Daoy (cell line): ENCODE results near the gene TMEM170A. TPM values are rescaled to one million over a fixed set of nuclear protein-coding genes. Genes with fewer than 3 reads are reported as not detected.
"Not testable (repeated sequence)": the region's sequence is repeated elsewhere in the genome, so short reads cannot be mapped to it uniquely, and the experiment has no call there.

Source experiments
- DNase-seq: peaks from one replicate; pipeline ENCODE4 v3.0.0-alpha.2; 2015; ENCODE audit warnings: low read depth
- total RNA-seq: library from RNA; depleted of rRNA; stranded (reverse); fragments of >200 nt; shearing (Covaris generic); gene quantifications from 2 replicates; pipeline ENCODE4 v1.2.3, GENCODE V29; 2014; rRNA removed

TMEM170A gene, protein sequence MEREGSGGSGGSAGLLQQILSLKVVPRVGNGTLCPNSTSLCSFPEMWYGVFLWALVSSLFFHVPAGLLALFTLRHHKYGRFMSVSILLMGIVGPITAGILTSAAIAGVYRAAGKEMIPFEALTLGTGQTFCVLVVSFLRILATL
- total RNA-seq, result 13.1 and 29.1 TPM in 2 replicates

DNA sequence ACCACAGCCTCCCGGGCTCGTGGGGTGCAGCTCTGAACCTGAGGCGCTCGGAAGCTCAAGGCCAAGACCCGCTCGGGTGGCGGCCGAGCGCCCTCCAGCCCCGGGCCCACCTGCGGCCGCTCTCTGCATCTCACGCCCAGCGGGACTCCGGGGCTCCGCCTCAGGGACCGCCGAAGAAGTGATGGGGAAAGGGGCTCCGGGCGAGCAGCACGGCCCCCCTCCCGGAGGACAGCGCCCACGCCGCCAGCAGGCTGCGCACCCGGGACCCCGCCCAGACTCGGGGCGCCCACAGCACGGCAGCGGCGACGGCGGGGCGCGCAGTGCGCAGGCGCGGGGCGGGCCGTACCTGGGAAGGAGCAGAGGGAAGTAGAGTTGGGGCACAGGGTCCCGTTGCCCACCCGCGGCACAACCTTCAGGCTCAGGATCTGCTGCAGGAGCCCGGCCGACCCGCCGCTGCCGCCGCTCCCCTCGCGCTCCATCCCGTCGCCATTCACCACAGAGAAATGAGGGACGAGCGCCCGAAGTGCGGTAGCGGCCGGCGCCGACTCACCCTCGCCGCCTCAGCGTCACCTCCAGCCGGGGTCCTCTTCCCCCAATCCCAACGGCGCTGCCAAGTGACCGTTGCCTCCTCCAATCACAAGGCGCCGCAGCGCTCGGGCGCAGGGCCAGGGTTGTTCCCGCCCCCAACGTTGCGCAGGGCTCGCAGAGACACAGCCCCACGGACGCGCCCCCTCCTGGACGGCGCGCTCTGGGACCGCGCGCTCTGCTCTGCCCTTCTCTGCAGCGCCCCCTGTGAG lies at the start of gene TMEM170A:
TMEM170A (minus strand) TSS at position 568 of the 797 bp plus-strand sequence; CDS start at position 479, 89 bp downstream.
- DNase-seq, result peak; percentile 99

DNA sequence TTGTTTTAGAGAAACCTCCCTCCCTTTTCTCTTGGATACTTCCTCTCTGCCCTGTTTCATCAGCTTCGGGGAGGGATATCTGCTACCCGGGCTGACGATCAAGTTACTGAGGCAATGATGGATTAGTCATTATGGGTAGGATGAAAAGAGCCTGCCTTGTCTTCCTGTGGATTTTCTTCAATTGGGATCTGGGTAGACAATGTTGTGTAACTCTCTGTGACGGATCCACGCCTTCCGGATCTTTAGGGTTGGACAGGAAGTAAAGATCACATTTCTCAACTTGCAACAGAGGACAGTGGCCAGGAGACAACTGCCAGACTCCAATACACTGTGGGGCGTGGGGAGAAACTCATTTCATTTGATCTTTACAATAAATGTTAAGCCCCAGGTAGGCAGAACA lies 42.1 kb upstream of the TMEM170A start:
- DNase-seq, result peak; percentile 25

DNA sequence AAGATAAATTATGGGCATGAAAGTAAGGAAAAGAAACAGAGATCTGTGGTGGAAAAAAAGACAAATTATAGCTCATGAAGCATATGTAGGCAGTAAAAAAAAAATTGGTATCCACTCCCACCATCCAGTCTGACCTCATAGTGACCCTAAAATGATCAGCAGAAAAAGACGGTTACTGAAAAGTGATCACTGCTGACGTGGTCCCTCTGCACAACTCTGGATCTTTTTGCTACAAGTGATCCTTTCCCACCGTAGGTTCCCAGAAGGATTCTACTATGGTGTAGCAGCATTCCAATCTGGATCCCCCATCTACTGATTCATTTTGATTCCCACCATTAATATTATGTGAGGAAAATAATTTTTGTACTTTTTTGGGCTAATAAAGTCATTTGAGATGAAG lies 41.6 kb upstream of the TMEM170A start:
- DNase-seq, result no peak

DNA sequence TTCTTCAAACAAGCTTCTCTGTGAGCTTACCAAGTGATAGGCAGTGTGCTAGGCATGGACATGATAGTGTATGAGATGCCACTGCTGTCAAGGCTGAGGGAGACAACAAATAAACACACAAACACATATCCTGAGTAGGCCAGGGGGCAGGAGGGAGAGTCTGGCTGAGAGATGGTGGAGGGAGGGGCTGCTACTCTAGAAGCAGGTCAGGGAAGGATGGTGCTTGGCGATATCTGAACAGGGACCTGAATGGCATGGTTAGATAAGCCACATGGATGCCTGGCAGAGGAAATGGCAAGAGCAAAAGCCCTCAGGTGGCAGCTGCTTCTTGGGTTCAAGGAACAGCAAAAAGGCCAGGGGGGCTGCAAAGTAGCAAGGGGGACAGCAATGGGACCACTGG lies 39.3 kb upstream of the TMEM170A start:
- DNase-seq, result no peak

DNA sequence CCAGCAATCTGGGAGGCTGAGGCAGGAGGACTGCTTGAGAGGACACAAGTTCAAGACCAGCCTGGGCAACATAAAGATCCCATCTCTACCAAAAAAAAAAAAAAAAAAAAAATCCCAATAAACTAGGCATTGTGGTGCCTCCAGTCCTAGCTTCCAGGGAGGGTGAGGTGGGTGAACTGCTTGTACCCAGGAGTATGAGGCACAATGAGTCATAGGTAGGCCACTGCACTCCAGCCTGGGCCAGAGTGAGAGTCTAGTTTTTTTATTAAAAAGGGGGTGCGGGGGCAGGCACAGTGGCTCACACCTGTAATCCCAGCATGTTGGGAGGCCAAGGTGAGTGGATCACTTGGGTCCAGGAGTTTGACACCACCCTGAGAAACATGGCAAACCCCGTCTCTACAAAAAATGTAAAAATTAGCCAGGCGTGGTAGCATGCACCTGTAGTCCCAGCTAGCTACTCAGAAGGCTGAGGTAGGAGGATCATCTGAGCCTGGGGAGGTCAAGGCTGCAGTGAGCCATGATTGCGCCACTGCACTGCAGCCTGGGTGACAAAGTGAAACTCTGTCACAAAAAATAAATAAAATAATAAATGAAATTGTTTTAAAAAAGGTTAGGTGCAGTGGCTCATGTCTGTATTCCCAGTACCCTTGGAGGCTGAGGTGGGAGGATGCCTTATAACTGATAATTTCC lies 38.6 kb upstream of the TMEM170A start:
- DNase-seq, result no peak

DNA sequence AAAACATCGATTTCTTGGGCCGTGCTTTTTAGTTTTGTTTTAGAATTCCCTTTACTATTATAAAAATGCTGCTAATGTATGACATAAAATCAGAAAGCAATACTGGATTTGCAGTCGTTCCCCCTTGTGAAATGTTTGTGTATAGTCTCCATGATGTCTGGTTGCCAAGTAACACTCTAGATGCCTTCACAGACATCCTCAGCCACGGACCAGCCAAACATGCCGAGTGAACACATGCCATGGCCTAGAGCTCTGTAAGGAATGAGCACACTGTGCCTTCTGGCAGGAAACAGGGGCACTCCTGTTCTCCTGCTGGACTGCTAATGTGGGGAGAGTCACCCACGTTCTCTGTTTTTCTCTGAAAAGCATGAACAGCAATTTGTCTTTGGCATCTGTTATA lies 37.3 kb upstream of the TMEM170A start:
- not testable (repeated sequence) for DNase-seq

DNA sequence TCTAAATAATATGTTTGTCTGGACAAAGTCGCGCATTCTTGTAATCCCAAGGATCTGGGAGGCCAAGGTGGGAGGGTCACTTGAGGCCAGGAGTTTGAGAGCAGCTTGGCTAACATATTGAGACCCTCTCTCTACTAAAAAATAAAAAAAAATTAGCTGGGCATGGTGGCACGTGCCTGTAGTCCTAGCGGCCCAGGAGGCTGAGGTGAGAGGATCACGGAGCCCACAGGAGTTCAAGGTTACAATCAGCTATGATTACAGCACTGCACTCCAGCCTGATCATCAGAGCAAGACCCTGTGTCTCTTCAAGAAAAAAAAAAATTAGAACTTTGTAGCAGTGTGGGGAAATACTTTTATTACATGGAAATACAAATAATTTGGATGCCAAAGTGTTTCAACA lies 36.9 kb upstream of the TMEM170A start:
- DNase-seq, result no peak

DNA sequence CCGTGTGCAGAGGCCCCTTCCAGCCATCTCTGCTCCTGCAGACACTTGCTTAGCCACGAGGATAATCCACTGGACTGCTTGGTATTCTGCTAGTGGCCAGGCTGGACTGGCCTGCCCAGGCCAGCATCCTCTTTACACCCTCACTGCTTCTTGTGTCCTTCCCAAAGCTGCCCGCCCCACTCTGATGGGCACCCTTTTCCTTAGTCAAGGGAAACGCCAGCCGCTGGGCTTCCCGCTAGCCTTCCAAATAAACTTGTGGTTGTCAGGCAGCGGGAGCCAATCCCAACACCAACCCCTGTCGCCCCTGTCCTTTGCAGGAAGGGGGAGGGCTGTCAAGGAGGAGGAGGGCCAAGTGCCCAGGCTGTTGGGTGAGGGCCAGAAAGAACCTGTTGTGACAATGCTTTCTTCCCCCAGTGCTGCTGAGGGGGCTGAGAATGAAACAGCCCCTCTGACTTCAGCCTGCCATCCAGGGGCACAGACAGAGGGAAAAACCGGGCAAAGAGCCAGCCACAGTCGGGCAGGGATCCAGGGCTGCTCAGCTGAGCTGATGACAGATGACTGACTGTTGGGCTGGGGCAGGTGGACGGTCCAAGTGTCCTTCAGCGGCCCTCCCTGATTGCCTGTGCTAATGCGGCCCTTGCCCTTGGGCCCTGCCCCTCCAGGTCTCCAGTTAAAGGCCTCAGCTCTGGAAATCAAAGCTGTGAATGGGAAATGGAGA lies 34.3 kb upstream of the TMEM170A start:
- DNase-seq, result peak; percentile 42

DNA sequence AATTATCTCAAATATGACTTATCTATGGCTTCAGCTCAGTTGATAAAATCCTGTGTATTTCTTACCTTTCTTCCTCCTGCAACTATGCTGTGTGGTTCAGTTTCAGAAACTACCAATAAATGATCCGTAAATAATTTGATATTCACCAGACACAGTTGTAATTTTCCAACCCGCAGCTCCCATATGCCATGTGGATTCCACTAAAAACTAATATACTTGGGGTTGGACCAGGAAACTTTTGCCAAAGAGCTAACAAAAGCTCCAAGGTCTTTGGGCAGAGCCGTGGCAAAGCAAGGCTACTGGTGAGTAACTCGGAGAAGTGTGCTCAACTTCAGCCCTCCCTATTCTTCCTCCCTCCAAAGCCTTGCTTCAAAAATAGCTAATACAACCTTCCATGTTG lies 33.1 kb upstream of the TMEM170A start:
- no peak for DNase-seq

DNA sequence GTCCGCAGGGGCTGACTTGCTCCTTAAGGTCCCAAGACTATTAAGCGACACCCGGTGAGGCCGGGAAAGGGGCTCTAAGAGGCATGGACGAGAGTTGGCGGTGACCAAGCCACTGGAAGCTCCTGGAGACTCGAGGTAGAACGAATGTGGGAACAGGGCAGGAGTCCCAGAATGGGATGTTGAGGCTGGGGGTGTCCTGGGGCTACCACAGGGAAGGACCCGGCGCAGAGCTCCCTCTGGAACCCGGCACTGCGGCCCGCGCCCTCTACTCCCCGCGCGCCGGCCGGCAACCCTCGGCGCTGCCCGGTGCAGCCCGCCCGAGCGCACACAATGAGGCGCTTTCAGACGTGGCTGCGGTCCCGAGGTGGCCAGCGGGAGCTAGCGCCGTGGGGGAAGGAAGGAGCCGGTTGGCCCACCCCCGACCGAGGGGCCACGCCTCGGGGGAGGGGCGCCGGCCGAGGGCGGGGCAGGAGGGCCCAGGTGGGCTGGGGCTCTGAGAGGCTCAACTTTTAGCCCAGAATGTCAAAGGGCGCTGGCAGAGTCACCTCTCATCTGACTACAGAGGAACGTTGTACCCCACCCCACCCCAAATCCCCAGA lies 30.7 kb upstream of the TMEM170A start, which contains the start of gene CHST6:
CHST6 (minus strand) TSS at position 366 of the 599 bp plus-strand sequence. CDS start 15,613 bp downstream, outside the sequence.
- peak; percentile 69 for DNase-seq

DNA sequence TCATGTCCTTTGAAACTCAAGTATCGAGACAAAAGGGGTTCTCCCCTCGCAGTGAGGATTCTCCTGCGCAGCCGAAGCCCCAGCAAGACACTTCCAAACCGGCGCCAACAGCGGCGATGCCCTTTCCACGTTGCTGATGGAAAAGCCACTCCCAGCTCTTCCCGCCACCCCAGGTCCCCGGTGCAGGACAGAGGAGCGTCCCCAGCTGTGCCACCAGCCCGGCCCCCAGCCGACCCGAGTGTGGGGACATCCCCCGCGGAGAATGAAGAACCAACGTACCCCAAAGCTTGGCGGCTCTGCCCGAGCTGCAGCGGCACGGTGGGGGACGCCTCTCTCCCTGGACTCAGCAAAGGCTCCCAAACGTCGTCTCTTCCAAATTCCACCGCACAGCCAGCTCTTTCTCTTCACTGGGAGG lies 30.2 kb upstream of the TMEM170A start:
- DNase-seq, result no peak

DNA sequence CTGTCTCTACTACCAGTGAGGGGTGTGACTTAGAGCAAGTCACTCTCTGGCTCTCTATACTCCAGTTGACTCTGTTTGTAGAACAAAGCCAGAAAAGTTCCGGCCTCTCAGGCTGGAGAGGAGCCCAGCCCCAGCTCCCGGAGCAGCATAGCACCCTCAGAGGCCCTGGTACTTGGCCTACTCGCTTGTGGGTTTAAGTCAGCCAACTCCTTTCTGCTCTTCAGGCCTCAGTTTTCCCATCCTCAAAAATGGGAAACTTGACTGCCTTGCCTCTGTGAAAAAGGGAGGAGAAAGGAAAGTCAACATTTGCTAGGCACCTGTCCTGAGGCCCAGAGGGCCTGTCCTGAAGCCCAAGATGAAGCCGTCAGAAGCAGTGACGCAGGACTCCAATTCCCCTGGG lies 29.7 kb upstream of the TMEM170A start:
- no peak for DNase-seq

DNA sequence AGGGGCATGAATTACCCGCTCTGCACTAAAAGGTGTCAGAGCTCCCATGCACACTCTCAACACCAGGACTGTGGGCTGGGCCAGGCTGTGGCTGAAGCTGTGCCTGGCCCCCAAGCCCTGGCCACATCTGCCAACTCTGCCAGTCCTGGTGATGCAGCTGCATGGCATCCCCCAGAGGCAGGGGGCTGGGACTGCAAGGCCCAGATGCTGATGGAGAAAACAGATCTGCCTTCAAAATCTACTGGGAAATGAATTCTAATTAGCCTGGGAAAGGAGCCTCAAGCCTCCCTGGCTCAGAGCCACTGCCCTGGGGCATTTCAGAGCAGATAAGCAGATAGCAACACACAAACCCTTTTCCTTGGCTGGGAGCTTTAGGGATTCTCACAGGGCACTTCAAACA lies 27.4 kb upstream of the TMEM170A start:
- peak; percentile 47 for DNase-seq

DNA sequence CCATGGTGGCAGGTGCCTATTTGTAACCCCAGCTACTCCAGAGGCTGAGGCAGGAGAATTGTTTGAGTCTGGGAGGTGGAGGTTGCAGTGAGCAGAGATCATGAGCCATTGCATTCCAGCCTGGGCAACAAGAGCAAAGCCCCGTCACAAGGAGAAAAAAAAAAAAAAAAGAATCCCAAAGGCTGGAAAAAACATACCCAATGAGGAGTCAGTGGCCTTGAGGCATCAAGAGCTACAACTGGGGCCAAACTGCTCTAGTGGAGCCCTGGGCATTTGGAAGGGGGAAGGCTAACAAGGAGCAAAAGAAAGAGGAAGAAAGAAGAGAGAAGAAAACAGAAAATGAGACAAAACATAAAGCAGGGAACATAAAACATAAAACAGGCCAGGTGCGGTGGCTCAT lies 23.8 kb upstream of the TMEM170A start:
- DNase-seq, result no peak

DNA sequence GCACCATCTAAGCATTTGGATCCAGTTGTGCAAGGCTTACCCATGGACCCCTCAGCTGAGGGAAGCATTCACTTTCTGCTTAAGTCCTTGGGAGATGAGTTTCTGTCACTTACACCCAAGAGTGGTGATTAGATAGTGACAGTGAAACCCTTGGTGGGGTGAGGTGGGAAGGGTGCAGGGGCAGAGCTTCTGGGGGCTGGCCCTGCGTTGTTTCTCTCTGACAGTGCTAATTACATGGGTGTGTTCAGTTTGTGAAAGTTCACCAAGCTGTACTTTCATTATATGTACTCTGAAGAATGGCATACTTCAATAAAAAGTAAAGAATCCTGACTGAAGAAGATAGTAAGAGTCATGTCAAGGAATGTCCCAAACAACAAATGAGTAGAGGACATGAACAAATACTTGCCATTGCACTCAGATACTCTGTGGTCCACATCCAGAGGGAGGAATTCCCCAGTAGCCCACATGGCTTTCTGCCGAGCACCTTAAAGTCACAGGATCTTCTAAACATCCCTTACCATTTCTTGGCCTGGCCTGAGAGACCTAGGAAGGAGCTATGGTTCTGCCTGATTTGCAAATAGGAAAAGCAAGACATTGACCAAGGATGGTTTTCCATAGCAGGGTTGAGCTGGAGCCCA lies 22.3 kb upstream of the TMEM170A start:
- no peak for DNase-seq

DNA sequence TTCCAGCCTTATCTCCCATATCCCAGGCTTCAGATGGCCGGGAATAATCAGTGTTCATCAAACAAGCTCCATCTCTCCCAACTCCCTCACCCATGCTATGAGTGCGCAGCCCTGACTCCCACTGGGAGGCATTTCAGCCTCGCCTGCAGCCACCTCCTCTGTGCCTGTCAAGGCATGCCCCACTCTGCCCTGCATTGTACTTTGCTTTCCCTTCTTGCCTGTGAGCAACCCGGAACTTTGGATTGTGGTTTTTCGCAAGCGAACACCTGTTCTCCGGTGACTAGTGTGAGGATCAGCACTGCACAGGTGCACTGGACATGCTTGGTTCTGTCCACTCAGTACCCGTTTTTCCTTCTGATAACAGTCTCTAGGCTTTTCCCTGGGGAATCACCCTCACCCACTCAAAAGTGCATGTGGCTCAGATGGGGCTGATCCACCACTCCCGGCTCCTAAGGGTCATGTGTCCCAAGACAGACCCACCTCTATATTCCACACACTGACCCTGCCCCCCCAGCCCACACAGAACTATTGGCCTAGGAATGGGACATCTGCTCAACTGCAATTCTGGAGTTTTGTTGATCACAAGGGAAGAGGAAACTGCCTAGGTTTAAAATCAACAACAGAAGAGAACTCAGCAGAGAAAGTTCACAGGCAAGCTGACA lies 21.7 kb upstream of the TMEM170A start:
- no peak for DNase-seq

DNA sequence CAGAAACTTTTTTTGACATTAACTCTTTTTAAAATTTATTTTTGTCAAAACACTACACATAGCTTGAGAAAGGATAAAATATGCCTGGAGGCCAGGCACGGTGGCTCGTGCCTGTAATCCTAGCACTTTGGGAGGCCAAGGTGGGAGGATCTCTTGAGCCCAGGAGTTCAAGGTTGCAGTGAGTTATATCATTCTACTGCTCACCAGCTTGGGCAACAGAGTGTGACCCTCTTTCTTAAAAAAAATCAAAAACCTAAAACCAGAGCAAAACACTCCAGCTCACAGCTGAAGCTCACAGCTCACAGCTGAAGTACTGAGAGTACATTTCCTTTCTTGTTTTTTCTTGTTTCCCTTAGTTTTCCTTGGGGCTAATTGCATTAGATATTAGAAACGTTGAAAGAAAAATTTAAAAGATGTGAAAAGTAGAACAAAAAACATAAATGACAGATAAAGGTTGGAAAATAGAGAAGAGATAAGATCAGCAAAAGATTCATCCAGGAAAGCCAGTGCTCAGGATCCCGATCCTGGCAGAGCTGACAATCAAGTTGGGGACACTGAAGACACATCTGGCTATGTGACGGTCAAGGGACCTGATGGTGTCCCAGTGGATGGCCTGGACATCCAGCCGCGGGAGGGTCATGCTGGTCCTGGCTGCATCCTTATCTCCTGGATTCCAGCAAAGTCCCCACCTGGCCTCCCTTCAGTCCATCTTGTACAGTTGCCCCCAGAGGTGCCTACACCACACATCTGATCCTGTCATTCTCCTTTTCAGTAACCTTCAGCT lies 20.9 kb upstream of the TMEM170A start:
- DNase-seq, result no peak

DNA sequence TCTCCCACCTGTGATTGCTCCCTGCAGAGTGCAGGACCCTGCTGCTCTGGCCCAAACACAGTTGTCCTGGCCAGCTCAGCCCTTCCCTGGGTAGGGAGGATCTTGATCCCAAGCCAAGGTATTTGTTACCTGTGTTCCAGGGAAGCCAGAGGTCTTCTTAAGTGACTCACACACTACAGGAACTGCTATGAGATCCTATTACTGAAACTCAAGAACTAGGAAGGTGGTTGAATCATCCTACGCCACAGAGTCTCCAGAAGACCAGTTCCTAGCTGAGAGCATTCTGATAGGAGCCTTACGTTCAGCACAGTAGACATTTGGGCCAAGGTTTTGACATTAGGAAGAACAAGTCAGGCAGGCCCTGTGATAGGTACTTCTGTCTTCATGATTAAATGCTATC lies 18.7 kb upstream of the TMEM170A start:
- peak; percentile 51 for DNase-seq

DNA sequence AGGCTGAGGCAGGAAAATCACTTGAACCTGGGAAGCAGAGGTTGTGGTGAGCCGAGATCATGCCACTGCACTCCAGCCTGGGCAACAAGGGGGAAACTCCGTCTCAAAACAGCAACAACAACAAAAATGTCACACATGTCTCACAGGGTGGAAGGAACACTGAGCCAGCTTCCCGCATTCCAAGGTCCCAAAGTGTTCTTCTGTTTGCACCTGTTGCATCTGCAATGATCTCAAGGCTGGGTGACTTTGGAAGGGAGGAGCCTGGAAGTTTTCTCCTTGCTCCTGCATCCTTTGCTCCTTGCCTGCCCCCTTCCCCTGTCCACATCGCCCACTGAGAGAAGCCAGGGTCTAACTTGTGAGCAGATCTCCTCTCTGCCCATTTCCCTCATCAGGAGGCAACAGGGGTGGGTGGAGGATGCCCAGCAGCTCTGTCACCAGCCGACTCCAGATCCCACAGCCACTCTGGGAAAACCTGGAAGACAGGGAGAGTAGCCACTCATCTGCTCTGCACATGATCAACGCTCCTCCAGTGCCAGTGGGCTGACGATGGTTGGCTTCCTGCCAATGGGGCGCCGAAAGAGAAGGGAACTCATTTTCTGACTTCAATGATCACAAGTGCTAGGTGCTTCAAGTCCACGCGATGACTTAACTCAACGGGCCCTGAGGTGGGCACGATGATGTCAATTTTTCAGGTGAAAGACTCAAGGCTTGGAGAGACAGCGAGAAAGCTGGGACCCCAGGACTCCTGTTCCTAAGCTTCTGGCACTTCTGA lies 18.1 kb upstream of the TMEM170A start:
- no peak for DNase-seq
